Endodermal cell (in vitro differentiated cells): ENCODE results near the gene HPS6. TPM values are rescaled to one million over a fixed set of nuclear protein-coding genes. Genes with fewer than 3 reads are reported as not detected.

Experiments
- DNase-seq: peaks from one replicate; pipeline ENCODE4 v3.0.0-alpha.2; 2017
- H3K27ac ChIP-seq: 2 replicates; pipeline ENCODE4 v1.5.1; 2013; ENCODE audit warnings: mild to moderate bottlenecking, low read depth, low read length, moderate library complexity
- H3K27me3 ChIP-seq: 2 replicates; pipeline ENCODE4 v1.6.1; 2013; ENCODE audit warnings: mild to moderate bottlenecking, low read length, moderate library complexity; ENCODE audit not compliant: insufficient read depth, control insufficient read depth, poor library complexity, severe bottlenecking
- H3K36me3 ChIP-seq: 2 replicates; pipeline ENCODE4 v1.7.0; 2013; ENCODE audit warnings: mild to moderate bottlenecking, low read length, moderate library complexity; ENCODE audit not compliant: control insufficient read depth, insufficient read depth
- H3K4me1 ChIP-seq: one replicate; pipeline ENCODE4 v1.7.0; 2013; ENCODE audit warnings: low read length; ENCODE audit not compliant: control insufficient read depth, insufficient read depth
- H3K4me3 ChIP-seq: 2 replicates; pipeline ENCODE4 v1.5.1; 2013; ENCODE audit warnings: mild to moderate bottlenecking, low read length, moderate library complexity
- H3K9ac ChIP-seq: 2 replicates; pipeline ENCODE4 v1.6.1; 2013; ENCODE audit warnings: mild to moderate bottlenecking, low read length, moderate library complexity; ENCODE audit not compliant: poor library complexity, severe bottlenecking; ENCODE audit errors: extremely low read depth
- H3K9me3 ChIP-seq: 2 replicates; pipeline ENCODE4 v1.6.1; 2013; ENCODE audit warnings: mild to moderate bottlenecking, low read length, moderate library complexity; ENCODE audit not compliant: control insufficient read depth
- H3K27ac Mint-ChIP-seq: 2 replicates; pipeline ENCODE4 v1.8.0; 2020; ENCODE audit warnings: mixed read lengths
- H3K27me3 Mint-ChIP-seq: 2 replicates; pipeline ENCODE4 v1.8.0; 2021; ENCODE audit warnings: mild to moderate bottlenecking, mixed read lengths; ENCODE audit not compliant: insufficient read depth
- H3K36me3 Mint-ChIP-seq: 2 replicates; pipeline ENCODE4 v1.8.0; 2020; ENCODE audit warnings: low read depth, mixed read lengths
- H3K4me1 Mint-ChIP-seq: 2 replicates; pipeline ENCODE4 v1.8.0; 2020; ENCODE audit warnings: mixed read lengths
- H3K4me3 Mint-ChIP-seq: 2 replicates; pipeline ENCODE4 v1.8.0; 2020; ENCODE audit warnings: mild to moderate bottlenecking, moderate library complexity, mixed read lengths
- H3K9me3 Mint-ChIP-seq: 2 replicates; pipeline ENCODE4 v1.8.0; 2020; ENCODE audit warnings: mild to moderate bottlenecking, mixed read lengths
- WGBS, 2 experiments: methylation state at CpG; one replicate each; pipeline versions ENCODE4 v1.1.5 to v1.1.7; 2013; ENCODE audit warnings: missing lambda C conversion rate in 2 of 2, mixed read lengths in 1 of 2; ENCODE audit not compliant: insufficient coverage in 1 of 2, insufficient read length in 1 of 2; 5-methylcytosine and 5-hydroxymethylcytosine counted together
- total RNA-seq, 2 donors: library from RNA; stranded (reverse); fragmentation: NEBNext Ultra II Directional in 1 of 2; extraction: Animal tissue kit (Norgen Biotek cat#: 25700) in 1 of 2; gene quantifications; 2 replicates in 1 of 2; 3 replicates in 1 of 2; pipeline ENCODE4 v1.2.1, GENCODE V29; 2021
- TF ChIP-seq, protein P1 (sequence below): fragments of 200-600 bp; sonication (generic); conservative IDR thresholded peaks from 2 replicates; pipeline ENCODE4 v1.5.0; 2021; ENCODE audit warnings: antibody characterized with exemption, mild to moderate bottlenecking

Gene HPS6
- total RNA-seq, 2 donors from 2014 or later, result 19.6 to 20.8 TPM

GRCh38 chr10:102083541-102083940, 18.4 kb downstream of the HPS6 start:
- DNase-seq, result no peak
- H3K27ac ChIP-seq, result no peak overlapping the region

DNA sequence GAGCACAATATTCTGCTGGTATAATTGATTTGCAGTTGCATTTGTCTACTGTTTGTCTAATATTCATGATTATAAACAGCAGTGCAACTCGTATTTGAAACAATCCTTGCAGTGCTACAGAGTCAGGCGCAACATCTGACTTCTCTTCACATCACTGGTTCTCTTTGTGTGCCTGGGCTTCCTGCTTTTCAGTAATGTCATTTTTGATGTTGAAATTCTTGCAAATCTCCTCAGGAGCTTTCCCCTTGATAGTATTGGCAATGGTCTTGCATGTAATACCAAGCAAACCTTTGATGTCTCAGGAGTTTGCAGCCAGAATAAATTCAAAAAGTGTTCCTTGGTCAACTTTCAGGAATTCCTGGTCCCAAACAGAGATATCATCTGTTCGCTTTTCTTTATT, 20.2 kb downstream of the HPS6 start:
- peaks cover 7% of the 10 kb centered on the region for H3K36me3 ChIP-seq
- Mint-ChIP-seq H3K4me3 (no peak overlapping the region), H3K9me3 (peaks cover 2% of the 10 kb centered on the region), H3K27me3 (no peaks in the 10 kb centered on the region), H3K36me3 (peaks cover 13% of the 10 kb centered on the region), H3K27ac (no peak overlapping the region), H3K4me1 (peaks cover 3% of the 10 kb centered on the region)
- H3K9ac ChIP-seq, result no peak overlapping the region
- H3K9me3 ChIP-seq, result no peaks in the 10 kb centered on the region
- TF ChIP-seq, protein P1, sequence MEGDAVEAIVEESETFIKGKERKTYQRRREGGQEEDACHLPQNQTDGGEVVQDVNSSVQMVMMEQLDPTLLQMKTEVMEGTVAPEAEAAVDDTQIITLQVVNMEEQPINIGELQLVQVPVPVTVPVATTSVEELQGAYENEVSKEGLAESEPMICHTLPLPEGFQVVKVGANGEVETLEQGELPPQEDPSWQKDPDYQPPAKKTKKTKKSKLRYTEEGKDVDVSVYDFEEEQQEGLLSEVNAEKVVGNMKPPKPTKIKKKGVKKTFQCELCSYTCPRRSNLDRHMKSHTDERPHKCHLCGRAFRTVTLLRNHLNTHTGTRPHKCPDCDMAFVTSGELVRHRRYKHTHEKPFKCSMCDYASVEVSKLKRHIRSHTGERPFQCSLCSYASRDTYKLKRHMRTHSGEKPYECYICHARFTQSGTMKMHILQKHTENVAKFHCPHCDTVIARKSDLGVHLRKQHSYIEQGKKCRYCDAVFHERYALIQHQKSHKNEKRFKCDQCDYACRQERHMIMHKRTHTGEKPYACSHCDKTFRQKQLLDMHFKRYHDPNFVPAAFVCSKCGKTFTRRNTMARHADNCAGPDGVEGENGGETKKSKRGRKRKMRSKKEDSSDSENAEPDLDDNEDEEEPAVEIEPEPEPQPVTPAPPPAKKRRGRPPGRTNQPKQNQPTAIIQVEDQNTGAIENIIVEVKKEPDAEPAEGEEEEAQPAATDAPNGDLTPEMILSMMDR, result no peak
- no peak for DNase-seq
- H3K27ac ChIP-seq, result no peak overlapping the region
- H3K4me1 ChIP-seq, result no peaks in the 10 kb centered on the region
- WGBS, 2 experiments, result 91 to 93% methylated on average over 3 of the region's 3 CpGs
- no peak overlapping the region for H3K4me3 ChIP-seq
- H3K27me3 ChIP-seq, result no peaks in the 10 kb centered on the region

More at GRCh38 chr10:102083541-102083940, 18.4 kb downstream of the HPS6 start:
- Histone ChIP-seq H3K4me1 (no peaks in the 10 kb centered on the region), H3K4me3 (no peak overlapping the region), H3K36me3 (peaks cover 7% of the 10 kb centered on the region), H3K9ac (no peak overlapping the region), H3K27me3 (no peaks in the 10 kb centered on the region), H3K9me3 (no peaks in the 10 kb centered on the region)
- no peak overlapping the region for H3K4me3 Mint-ChIP-seq
- TF ChIP-seq, protein P1, result no peak
- H3K27me3 Mint-ChIP-seq, result peaks cover 2% of the 10 kb centered on the region
- H3K27ac Mint-ChIP-seq, result no peak overlapping the region
- WGBS, 2 experiments, result 93 to 100% methylated on average over 1 of the region's 3 CpGs
- peaks cover 3% of the 10 kb centered on the region for H3K4me1 Mint-ChIP-seq
- peaks cover 2% of the 10 kb centered on the region for H3K9me3 Mint-ChIP-seq
- peaks cover 11% of the 10 kb centered on the region for H3K36me3 Mint-ChIP-seq

- Histone ChIP-seq H3K9ac (no peak overlapping the region), H3K27ac (no peak overlapping the region), H3K36me3 (peaks cover 7% of the 10 kb centered on the region), H3K9me3 (no peaks in the 10 kb centered on the region), H3K27me3 (no peaks in the 10 kb centered on the region), H3K4me1 (no peaks in the 10 kb centered on the region), H3K4me3 (no peak overlapping the region)
- Mint-ChIP-seq H3K4me3 (no peak overlapping the region), H3K27me3 (no peaks in the 10 kb centered on the region), H3K36me3 (peaks cover 15% of the 10 kb centered on the region), H3K27ac (no peak overlapping the region), H3K4me1 (peaks cover 3% of the 10 kb centered on the region), H3K9me3 (peaks cover 2% of the 10 kb centered on the region)
- no peak for DNase-seq
- TF ChIP-seq, protein P1, result no peak
- WGBS, 2 experiments, result 98 to 100% methylated on average over 2 to 8 of the region's 8 CpGs
Measured at GRCh38 chr10:102086196-102086595, 21.0 kb downstream of the HPS6 start.
